HG02798 (cell line): Measurements from ENCODE around the gene UST.

Experiments used
- ATAC-seq: cut with Tn5 transposase; IDR thresholded peaks from one replicate; pipeline ENCODE4 v1.9.1; 2021; ENCODE audit warnings: mild to moderate bottlenecking; ENCODE audit not compliant: unreplicated experiment, poor library complexity

UST gene

DNA sequence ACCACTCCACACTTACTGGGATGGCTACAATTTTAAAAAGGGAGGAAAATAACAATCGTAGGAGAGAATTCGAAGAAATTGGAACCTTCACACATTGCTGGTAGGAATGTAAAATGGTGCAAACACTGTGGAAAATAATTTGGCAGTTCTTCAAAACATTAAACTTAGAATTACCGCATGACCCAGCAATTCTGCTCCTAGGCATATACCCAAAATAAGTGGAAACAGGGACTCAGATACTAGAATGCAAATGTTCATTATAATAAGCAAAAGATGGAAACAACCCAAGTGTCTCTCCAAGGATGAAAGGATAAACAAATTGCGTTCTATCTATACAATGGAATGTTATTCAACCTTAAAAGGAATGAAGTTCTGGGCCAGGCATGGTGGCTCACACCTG lies 325.2 kb downstream of the UST start:
- ATAC-seq = no peak

DNA sequence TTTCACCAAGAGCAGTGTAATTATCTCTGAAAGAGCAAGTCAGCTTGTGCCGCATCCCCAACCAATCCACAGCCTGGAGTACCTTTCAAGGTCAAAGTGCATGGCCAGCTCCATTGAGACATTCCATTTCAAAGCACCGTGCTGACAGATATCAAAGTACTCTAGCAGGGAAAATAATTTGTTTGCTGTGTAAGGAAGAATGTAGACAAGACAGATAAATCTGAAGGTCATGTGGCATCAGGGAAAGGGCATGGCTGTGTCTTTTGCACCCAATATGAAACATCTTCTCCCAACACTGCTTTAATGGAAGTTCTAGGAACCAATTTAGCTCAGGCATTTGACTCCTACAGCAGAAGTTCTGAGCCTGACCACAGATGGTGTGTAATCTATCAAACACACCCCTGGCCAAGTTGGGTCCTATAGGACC lies 328.0 kb downstream of the UST start:
- no peak for ATAC-seq

GRCh38 chr6:149075616-149076354 lies 329.0 kb downstream of the UST start:
- no peak for ATAC-seq

- ATAC-seq = no peak
Measured at GRCh38 chr6:149076355-149076734, 329.5 kb downstream of the UST start.

- no peak for ATAC-seq
Measured at GRCh38 chr6:149077208-149077607, 330.4 kb downstream of the UST start.

DNA sequence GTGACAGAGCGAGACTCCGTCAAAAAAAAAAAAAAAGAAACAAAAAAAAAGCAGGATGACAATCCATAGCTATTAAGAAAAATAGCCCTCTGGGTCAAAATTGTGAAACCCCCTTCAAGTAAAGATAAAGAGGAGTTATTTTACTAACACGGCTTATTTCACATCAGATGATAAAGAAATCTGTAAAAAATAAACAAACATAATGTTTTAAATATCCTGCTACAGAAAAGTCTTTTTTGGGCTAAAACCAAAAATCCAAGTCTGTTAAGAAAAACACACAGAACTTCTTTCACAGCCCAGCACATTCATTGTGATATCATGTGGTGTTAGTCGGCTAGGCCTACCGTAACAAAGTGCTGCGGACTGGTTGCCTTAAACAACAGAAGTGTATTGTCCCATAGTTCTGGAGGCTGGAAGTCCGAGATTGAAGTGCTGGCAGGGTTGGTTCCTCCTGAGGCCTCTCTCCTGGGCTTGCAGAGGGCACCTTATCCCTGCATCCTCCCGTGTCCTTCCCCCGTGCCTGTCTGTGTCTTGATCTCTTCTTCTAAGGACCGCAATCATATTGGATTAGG lies 331.5 kb downstream of the UST start:
- ATAC-seq = no peak

GRCh38 chr6:149079456-149079855 lies 332.6 kb downstream of the UST start:
- ATAC-seq = no peak

DNA sequence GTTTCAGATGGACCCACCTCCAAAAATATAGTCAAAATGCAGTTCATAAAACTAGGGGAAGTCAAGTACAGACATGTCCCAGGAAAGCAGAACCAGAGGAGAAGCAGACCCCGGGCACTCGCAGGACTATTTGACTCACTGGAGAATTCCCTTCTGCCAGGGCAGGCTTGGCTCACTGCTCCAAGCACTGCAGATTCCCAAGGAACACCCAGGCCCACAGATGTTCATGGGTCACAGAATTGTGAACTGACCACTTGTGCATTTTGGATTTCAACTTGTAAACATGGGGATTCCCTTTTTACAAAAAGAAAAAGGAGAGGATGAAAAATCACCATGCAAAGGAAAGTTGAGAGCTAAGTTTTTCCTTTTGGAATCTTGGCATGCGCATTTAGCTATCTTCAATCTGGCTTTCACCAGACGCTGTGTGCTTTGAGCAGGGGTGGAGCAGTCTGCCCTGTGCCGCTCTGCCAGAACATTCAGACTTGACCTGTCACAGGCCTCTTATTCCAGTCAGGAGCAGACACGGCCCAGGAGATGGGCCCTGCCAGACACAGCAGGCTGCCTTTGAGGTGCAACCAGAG lies 333.2 kb downstream of the UST start:
- ATAC-seq = no peak

DNA sequence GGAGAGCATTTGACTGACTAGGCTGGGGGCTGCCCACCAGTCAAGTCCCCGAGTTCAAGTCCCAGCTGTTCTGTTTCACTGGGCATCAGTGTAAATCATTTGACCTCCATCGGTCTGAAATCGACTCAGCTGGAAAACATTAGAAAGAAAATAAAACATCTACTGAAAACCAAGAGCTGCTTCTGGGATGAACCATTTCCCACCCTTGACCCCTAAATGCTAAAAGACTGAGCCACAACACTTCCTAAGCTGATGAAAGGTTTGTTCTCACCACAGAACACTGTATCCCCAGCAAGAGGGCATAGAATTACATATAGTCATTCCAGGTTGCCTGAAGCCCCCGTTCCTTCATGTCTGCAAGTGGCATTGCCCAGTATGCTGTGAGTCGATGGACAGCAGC lies 333.7 kb downstream of the UST start:
- ATAC-seq = no peak

DNA sequence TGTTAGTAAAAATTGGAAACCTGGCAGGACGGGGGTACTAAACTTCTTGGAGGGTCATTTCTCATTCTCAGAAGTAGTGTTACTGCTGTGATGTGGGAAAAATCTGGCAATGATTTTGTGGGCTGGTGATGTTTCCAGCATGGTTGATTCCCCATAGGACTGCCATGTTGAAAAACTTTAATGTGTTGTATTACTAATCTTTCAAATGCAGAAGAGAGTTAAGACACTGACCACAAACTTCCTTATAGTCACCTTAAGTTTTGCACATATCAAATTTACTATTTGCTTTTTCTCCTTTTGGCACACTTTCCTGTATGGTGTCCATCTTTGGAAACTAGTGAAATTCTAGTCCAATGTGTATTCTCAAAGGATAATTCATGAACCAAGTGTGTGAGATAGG lies 334.5 kb downstream of the UST start:
- no peak for ATAC-seq

- ATAC-seq = peak; percentile 82
Measured at GRCh38 chr6:149082320-149082719, 335.5 kb downstream of the UST start.

DNA sequence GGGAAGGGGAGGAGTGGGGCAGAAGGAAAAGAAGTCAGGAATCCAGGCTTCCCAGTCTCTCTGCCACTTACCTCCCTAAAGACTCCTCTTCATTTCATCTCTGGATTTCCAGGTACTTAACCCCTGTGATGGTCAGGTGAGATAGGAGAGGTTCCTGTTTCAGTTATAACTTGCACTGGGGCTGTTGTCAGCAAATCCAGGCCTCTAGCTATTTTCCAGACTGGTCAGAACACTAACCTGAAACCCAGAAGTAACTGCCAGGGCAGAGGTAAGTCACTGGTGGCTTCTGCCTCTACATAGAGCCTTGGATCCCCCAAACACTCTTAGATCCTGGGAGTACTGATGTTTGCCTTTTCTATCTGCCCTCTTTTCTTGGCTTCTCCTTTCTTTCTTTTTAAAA lies 337.2 kb downstream of the UST start:
- ATAC-seq = no peak

DNA sequence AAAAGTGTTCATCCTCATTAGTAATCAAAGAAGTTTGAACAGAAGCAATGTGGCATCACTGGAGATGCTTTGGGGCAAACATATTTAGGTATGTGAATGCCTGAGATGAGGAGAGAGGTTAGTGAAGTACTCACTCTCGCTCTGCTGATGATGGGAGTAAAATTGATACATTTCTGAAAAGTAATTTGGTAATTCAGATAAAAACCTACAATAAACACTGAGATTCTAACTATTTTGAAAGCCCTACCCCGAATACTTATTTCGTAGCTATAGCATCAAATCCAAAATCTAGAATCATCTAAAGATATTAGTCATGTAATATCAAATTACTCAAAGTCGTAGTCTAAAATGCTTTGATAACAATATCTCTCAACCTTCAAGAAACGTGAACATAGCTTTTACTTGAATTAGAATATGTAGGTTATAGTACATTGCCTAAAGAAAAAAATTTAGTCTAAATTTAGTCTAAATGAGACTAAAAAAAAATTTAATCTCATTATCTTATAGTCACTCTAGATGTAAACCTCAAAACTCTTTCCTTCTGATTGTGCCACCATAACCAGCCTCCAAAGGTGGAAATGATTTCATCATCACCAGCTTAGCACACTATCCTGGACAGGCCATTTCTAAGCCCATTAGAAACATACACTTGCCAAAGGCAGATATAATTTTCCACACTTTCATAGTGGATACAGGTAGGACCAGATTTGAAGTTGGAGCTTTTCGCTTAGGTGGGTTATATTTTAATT lies 338.2 kb downstream of the UST start:
- ATAC-seq = no peak

DNA sequence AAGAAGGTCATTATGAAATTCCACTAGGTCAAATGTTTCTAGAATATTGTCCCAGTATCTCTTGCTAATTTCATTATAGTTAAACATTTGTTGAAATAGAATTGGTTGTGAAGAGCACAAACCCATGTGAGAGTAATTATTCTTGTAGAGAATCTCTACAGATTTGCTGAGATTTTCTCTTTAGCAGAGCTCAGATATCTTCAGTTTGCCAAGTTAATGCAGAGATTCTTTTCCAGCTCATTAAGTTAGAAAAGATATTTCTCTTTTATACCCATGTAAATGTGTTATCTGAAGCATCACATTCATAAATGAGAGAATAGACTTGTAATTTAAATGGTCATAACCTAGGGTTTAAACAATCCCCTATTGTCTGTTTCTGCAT lies 338.7 kb downstream of the UST start:
- no peak for ATAC-seq

GRCh38 chr6:149086363-149086762 lies 339.5 kb downstream of the UST start:
- ATAC-seq = no peak

GRCh38 chr6:149087898-149088297 lies 341.1 kb downstream of the UST start:
- no peak for ATAC-seq

DNA sequence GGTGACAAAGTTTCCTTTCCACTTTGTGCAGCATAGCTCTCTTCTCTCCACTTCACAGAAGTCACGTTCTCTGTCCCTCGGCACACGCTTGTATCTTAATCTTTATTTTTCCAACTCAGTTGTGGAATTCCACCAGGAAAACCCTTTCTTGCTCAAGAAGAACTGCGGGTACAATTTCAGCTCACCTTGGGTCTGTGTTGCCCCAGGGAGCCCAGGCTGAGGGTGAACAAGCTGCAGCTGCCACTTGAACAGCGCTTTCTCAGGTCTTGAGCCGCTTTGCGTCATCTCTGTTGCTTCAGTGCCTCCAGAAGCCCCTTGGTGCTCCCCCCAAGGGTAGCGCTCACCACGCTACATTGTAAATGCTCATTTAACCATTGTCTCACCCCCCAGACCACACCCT lies 341.5 kb downstream of the UST start:
- ATAC-seq = no peak

GRCh38 chr6:149089510-149089909 lies 342.7 kb downstream of the UST start:
- ATAC-seq = no peak

GRCh38 chr6:149090937-149091336 lies 344.1 kb downstream of the UST start:
- no peak for ATAC-seq

DNA sequence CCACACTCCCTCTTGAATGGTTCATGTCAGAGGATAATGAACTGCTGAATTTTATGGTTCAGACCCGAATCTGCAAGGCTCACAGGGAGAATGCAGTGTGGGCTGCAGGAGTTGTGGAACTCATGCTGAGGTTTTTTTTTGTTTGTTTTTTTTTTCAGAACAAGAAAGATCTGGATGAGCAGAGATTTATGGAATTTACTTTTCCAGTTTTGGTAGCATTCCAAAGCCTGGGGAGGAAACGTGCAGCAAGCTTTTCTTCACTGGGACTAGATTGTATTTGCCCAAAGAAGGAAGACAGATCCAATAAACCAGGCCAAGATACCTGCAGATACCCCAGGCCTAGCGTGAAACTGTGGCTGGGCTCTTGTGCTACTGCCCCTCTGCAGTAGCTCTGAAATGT lies 346.8 kb downstream of the UST start:
- ATAC-seq = no peak

DNA sequence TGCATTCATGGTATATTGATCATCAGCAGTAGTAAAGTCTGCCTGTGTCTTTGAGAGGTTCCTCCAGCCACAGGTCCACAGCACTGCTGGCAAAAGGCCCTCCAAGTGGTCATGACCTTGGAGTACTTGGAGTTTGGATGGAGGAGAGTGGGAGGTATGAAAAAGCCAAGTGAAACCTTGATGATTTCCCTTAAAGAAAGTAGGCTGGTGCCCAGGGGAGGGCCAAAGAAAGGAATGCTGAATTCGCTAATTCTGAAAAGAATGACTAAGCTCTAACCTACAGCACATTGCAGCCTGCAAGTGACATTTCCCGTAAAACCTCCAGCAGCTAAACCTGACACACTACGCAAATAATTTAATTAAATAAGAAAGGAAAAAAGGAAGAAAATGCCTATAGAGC lies 347.3 kb downstream of the UST start:
- no peak for ATAC-seq
